HepG2 (cell line): ENCODE data around the gene SIGLEC7.

Experiments
- ADNP ChIP-seq: sonication (generic); formaldehyde crosslinking; IDR thresholded peaks from 2 replicates; pipeline ENCODE4 v1.4.0; 2020; ENCODE audit warnings: missing genetic modification reagents
- HOXD1 ChIP-seq: sonication (generic); formaldehyde crosslinking; IDR thresholded peaks from 2 replicates; pipeline ENCODE4 v1.5.0; 2020; ENCODE audit warnings: missing genetic modification reagents
- POLR2A ChIP-seq, 2 experiments: IDR thresholded peaks; 2 replicates each; pipeline ENCODE4 v1.6.1; 2011; ENCODE audit warnings: low read depth in 2 of 2, low read length in 2 of 2, mild to moderate bottlenecking in 1 of 2, moderate library complexity in 1 of 2; ENCODE audit not compliant: insufficient read depth in 1 of 2
- SP2 ChIP-seq: sonication (generic); formaldehyde crosslinking; IDR thresholded peaks from 2 replicates; pipeline ENCODE4 v1.5.1; 2020; ENCODE audit warnings: mild to moderate bottlenecking, missing genetic modification reagents
- TCF7L2 ChIP-seq: IDR thresholded peaks from 2 replicates; pipeline ENCODE4 v1.6.1; 2011; ENCODE audit warnings: mild to moderate bottlenecking, low read depth, low read length, moderate library complexity
- ZNF768 ChIP-seq: sonication (generic); formaldehyde crosslinking; IDR thresholded peaks from 2 replicates; pipeline ENCODE4 v1.4.0; 2020; ENCODE audit warnings: missing genetic modification reagents
- TF ChIP-seq, protein P1 (sequence below), 2 experiments: IDR thresholded peaks; 2 replicates each; pipeline ENCODE4 v1.6.1; 2011 to 2012; ENCODE audit warnings: low read length in 2 of 2, borderline replicate concordance in 1 of 2, low read depth in 1 of 2, mild to moderate bottlenecking in 1 of 2, moderate library complexity in 1 of 2
- TF ChIP-seq, protein P2 (sequence below): sonication (generic); formaldehyde crosslinking; IDR thresholded peaks from 2 replicates; pipeline ENCODE4 v1.9.0; 2022; ENCODE audit warnings: low read depth, missing genetic modification reagents

DNA sequence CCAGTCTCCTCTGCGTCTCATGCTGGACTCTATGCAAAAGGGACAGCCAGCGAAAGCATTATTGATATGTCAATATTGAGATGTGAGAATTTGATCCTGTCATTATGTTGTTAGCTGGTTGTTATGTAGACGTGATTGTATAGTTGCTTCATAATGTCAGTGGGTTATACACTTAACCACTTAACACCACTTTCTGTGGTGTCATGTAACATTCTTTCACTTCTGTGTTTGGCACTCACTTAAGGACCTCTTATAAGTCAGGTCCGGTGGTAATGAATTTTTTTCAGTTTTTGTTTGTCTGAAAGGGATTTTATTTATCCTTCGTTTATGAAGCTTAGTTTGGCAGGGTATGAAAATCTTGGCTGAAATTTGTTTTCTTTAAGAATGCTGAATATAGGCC lies 7.1 kb upstream of the SIGLEC7 start:
- TF ChIP-seq POLR2A (IDR thresholded peaks at IDR 0.05; ENCODE audit: insufficient read depth in 1 of 2, low read depth in 2 of 2, low read length in 2 of 2) (no peak), ADNP (no peak), TCF7L2 (no peak), HOXD1 (CRISPR knock-in tag) (no peak), SP2 (no peak), ZNF768 (no peak)
- TF ChIP-seq, protein P1, sequence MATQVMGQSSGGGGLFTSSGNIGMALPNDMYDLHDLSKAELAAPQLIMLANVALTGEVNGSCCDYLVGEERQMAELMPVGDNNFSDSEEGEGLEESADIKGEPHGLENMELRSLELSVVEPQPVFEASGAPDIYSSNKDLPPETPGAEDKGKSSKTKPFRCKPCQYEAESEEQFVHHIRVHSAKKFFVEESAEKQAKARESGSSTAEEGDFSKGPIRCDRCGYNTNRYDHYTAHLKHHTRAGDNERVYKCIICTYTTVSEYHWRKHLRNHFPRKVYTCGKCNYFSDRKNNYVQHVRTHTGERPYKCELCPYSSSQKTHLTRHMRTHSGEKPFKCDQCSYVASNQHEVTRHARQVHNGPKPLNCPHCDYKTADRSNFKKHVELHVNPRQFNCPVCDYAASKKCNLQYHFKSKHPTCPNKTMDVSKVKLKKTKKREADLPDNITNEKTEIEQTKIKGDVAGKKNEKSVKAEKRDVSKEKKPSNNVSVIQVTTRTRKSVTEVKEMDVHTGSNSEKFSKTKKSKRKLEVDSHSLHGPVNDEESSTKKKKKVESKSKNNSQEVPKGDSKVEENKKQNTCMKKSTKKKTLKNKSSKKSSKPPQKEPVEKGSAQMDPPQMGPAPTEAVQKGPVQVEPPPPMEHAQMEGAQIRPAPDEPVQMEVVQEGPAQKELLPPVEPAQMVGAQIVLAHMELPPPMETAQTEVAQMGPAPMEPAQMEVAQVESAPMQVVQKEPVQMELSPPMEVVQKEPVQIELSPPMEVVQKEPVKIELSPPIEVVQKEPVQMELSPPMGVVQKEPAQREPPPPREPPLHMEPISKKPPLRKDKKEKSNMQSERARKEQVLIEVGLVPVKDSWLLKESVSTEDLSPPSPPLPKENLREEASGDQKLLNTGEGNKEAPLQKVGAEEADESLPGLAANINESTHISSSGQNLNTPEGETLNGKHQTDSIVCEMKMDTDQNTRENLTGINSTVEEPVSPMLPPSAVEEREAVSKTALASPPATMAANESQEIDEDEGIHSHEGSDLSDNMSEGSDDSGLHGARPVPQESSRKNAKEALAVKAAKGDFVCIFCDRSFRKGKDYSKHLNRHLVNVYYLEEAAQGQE (IDR thresholded peaks at IDR 0.05; ENCODE audit: borderline replicate concordance in 1 of 2, low read depth in 1 of 2, low read length in 2 of 2), result no peak
- TF ChIP-seq, protein P2, sequence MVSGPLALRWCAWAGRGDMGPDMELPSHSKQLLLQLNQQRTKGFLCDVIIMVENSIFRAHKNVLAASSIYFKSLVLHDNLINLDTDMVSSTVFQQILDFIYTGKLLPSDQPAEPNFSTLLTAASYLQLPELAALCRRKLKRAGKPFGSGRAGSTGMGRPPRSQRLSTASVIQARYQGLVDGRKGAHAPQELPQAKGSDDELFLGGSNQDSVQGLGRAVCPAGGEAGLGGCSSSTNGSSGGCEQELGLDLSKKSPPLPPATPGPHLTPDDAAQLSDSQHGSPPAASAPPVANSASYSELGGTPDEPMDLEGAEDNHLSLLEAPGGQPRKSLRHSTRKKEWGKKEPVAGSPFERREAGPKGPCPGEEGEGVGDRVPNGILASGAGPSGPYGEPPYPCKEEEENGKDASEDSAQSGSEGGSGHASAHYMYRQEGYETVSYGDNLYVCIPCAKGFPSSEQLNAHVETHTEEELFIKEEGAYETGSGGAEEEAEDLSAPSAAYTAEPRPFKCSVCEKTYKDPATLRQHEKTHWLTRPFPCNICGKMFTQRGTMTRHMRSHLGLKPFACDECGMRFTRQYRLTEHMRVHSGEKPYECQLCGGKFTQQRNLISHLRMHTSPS (CRISPR knock-in tag), result no peak
